Measurements from ENCODE around the gene ARHGEF25. TPM values are rescaled to one million over a fixed set of nuclear protein-coding genes. Genes with fewer than 3 reads are reported as not detected.
"Not testable (repeated sequence)": the region's sequence is repeated elsewhere in the genome, so short reads cannot be mapped to it uniquely, and the experiment has no call there.

The ARHGEF25 gene
- total RNA-seq, 6 experiments from 2014 or later: 0.92 to 2.0 (median 1.3) TPM

- intact Hi-C loops (cut with DNase I): no loop called here
- TF ChIP-seq CTCF (IDR thresholded peaks at IDR 0.05): no peak
- no peak for TF ChIP-seq POLR2A (IDR thresholded peaks at IDR 0.05)
- 74% methylated on average over 18 of the region's 18 CpGs for WGBS (ENCODE audit: insufficient coverage, low coverage, low lambda C conversion rate, missing lambda C conversion rate)
- DNase-seq (no peak), ATAC-seq (no peak)
- Histone ChIP-seq H3K9me3 (no peaks in the 10 kb centered on the region), H3K4me3 (no peak overlapping the region), H3K36me3 (no peaks in the 10 kb centered on the region), H3K27me3 (no peaks in the 10 kb centered on the region), H3K4me1 (no peaks in the 10 kb centered on the region), H3K27ac (no peak overlapping the region)
These were observed 41.4 kb upstream of the ARHGEF25 start for GRCh38 chr12:57569858-57570257.

GRCh38 chr12:57570438-57570837 is 40.8 kb upstream of the ARHGEF25 start:
- H3K27ac ChIP-seq; H3K9me3 ChIP-seq; H3K4me3 ChIP-seq; intact Hi-C loops (cut with DNase I); DNase-seq; ATAC-seq; H3K4me1 ChIP-seq; H3K27me3 ChIP-seq; H3K36me3 ChIP-seq: not testable (repeated sequence)
- 66% methylated on average over 12 of the region's 13 CpGs for WGBS (ENCODE audit: insufficient coverage, low coverage, low lambda C conversion rate, missing lambda C conversion rate)

GRCh38 chr12:57571926-57572762 is 39.1 kb upstream of the ARHGEF25 start:
- no peak overlapping the region for H3K27ac ChIP-seq
- TF ChIP-seq CTCF (IDR thresholded peaks at IDR 0.05) (no peak), POLR2A (IDR thresholded peaks at IDR 0.05) (no peak)
- 83% methylated on average over 10 of the region's 12 CpGs for WGBS (ENCODE audit: insufficient coverage, low coverage, low lambda C conversion rate, missing lambda C conversion rate)
- H3K9me3 ChIP-seq: no peaks in the 10 kb centered on the region
- no peaks in the 10 kb centered on the region for H3K36me3 ChIP-seq
- no peaks in the 10 kb centered on the region for H3K27me3 ChIP-seq
- DNase-seq (no peak), ATAC-seq (peak in 1 of 4 donors; percentile 15)
- H3K4me3 ChIP-seq: no peak overlapping the region
- intact Hi-C loops (cut with DNase I): no loop called here
- no peaks in the 10 kb centered on the region for H3K4me1 ChIP-seq

GRCh38 chr12:57574795-57575194 is 36.4 kb upstream of the ARHGEF25 start:
- H3K27me3 ChIP-seq: no peaks in the 10 kb centered on the region
- H3K36me3 ChIP-seq: no peaks in the 10 kb centered on the region
- no peak overlapping the region for H3K4me3 ChIP-seq
- intact Hi-C loops (cut with DNase I): no loop called here
- 86% methylated on average over 9 of the region's 10 CpGs for WGBS (ENCODE audit: insufficient coverage, low coverage, low lambda C conversion rate, missing lambda C conversion rate)
- no peak overlapping the region for H3K27ac ChIP-seq
- no peaks in the 10 kb centered on the region for H3K9me3 ChIP-seq
- ATAC-seq: no peak
- no peak for TF ChIP-seq POLR2A (IDR thresholded peaks at IDR 0.05)
- TF ChIP-seq CTCF (IDR thresholded peaks at IDR 0.05): no peak
- DNase-seq: no peak
- H3K4me1 ChIP-seq: no peaks in the 10 kb centered on the region

- no peak for DNase-seq
- 70% methylated on average over 4 of the region's 12 CpGs for WGBS (ENCODE audit: insufficient coverage, low coverage, low lambda C conversion rate, missing lambda C conversion rate)
These were observed 35.2 kb upstream of the ARHGEF25 start for GRCh38 chr12:57575771-57576612.

More at GRCh38 chr12:57575771-57576612, 35.2 kb upstream of the ARHGEF25 start:
- intact Hi-C loops (cut with DNase I): no loop called here
- Histone ChIP-seq H3K4me3 (no peak overlapping the region), H3K4me1 (no peaks in the 10 kb centered on the region), H3K9me3 (no peaks in the 10 kb centered on the region), H3K27ac (no peak overlapping the region), H3K36me3 (no peaks in the 10 kb centered on the region), H3K27me3 (no peaks in the 10 kb centered on the region)
- TF ChIP-seq POLR2A (IDR thresholded peaks at IDR 0.05) (no peak), CTCF (IDR thresholded peaks at IDR 0.05) (no peak)
- peak in 1 of 4 donors; percentile 23 for ATAC-seq
